Activated naive CD8-positive, alpha-beta T cell treated with anti-CD3 and anti-CD28 coated beads for 36 hours (primary cell): Measurements from ENCODE around the gene NFIL3. TPM values are rescaled to one million over a fixed set of nuclear protein-coding genes. Genes with fewer than 3 reads are reported as not detected.
"Not testable (repeated sequence)": the region's sequence is repeated elsewhere in the genome, so short reads cannot be mapped to it uniquely, and the experiment has no call there.

Experiments
- DNase-seq: peaks from one replicate; pipeline ENCODE4 v3.0.0; 2021
- H3K27ac Mint-ChIP-seq: one replicate; pipeline ENCODE4 v1.8.0; 2022; ENCODE audit warnings: mild to moderate bottlenecking, moderate library complexity, mixed read lengths
- H3K27me3 Mint-ChIP-seq: one replicate; pipeline ENCODE4 v1.8.0; 2022; ENCODE audit warnings: mild to moderate bottlenecking, mixed read lengths
- H3K36me3 Mint-ChIP-seq: one replicate; pipeline ENCODE4 v1.8.0; 2021; ENCODE audit warnings: mild to moderate bottlenecking, mixed read lengths
- H3K4me1 Mint-ChIP-seq: one replicate; pipeline ENCODE4 v1.8.0; 2021; ENCODE audit warnings: mixed read lengths
- H3K4me3 Mint-ChIP-seq: one replicate; pipeline ENCODE4 v1.8.0; 2022; ENCODE audit warnings: mild to moderate bottlenecking, moderate library complexity, mixed read lengths
- H3K9me3 Mint-ChIP-seq: one replicate; pipeline ENCODE4 v1.8.0; 2022; ENCODE audit warnings: mixed read lengths
- total RNA-seq, 2 experiments: library from RNA; stranded (reverse); gene quantifications; one replicate each; pipeline ENCODE4 v1.2.3, GENCODE V29; 2021

NFIL3 gene
- 10 to 100 TPM; 23.8 to 25.7 TPM for total RNA-seq

- Mint-ChIP-seq H3K4me1 (peaks cover 50% of the 10 kb centered on the region), H3K36me3 (peaks cover 8% of the 10 kb centered on the region), H3K27me3 (peaks cover 52% of the 10 kb centered on the region), H3K4me3 (peak within 1 kb of the TSS; percentile 99), H3K9me3 (no peaks in the 10 kb centered on the region), H3K27ac (peak within 1 kb of the TSS; percentile 77)
- peak; percentile 77 for DNase-seq
Observed at GRCh38 chr9:91423785-91424402, at the start of gene NFIL3. Gene NFIL3, minus strand, starts transcription at chr9:91423832. Its CDS starts 13,098 bp downstream, at chr9:91410734.

- H3K27me3 Mint-ChIP-seq = peaks cover 28% of the 10 kb centered on the region
- not testable (repeated sequence) for H3K36me3 Mint-ChIP-seq, H3K9me3 Mint-ChIP-seq, H3K4me3 Mint-ChIP-seq, H3K4me1 Mint-ChIP-seq, H3K27ac Mint-ChIP-seq, DNase-seq
Observed at GRCh38 chr9:91471524-91471923, 47.9 kb upstream of the NFIL3 start.

- Mint-ChIP-seq H3K27ac (no peak overlapping the region), H3K9me3 (peaks cover 15% of the 10 kb centered on the region)
Observed at GRCh38 chr9:91465420-91465819, 41.8 kb upstream of the NFIL3 start.

GRCh38 chr9:91458906-91459305 lies 35.3 kb upstream of the NFIL3 start:
- no peak for DNase-seq
- peaks cover 36% of the 10 kb centered on the region for H3K27me3 Mint-ChIP-seq
- H3K9me3 Mint-ChIP-seq = no peaks in the 10 kb centered on the region
- H3K27ac Mint-ChIP-seq = no peak overlapping the region
- no peaks in the 10 kb centered on the region for H3K36me3 Mint-ChIP-seq
- no peak overlapping the region for H3K4me3 Mint-ChIP-seq
- no peaks in the 10 kb centered on the region for H3K4me1 Mint-ChIP-seq

More at GRCh38 chr9:91465420-91465819, 41.8 kb upstream of the NFIL3 start:
- no peaks in the 10 kb centered on the region for H3K4me1 Mint-ChIP-seq
- no peak for DNase-seq
- peaks cover 30% of the 10 kb centered on the region for H3K27me3 Mint-ChIP-seq
- H3K4me3 Mint-ChIP-seq = no peak overlapping the region
- no peaks in the 10 kb centered on the region for H3K36me3 Mint-ChIP-seq

GRCh38 chr9:91452844-91453243 lies 29.2 kb upstream of the NFIL3 start:
- Mint-ChIP-seq H3K27ac (no peak overlapping the region), H3K36me3 (no peaks in the 10 kb centered on the region), H3K4me3 (no peak overlapping the region), H3K27me3 (peaks cover 22% of the 10 kb centered on the region), H3K4me1 (no peaks in the 10 kb centered on the region), H3K9me3 (no peaks in the 10 kb centered on the region)
- no peak for DNase-seq

GRCh38 chr9:91451431-91452270 lies 28.0 kb upstream of the NFIL3 start:
- no peaks in the 10 kb centered on the region for H3K9me3 Mint-ChIP-seq
- no peak overlapping the region for H3K4me3 Mint-ChIP-seq
- peaks cover 22% of the 10 kb centered on the region for H3K27me3 Mint-ChIP-seq
- H3K27ac Mint-ChIP-seq = no peak overlapping the region
- no peaks in the 10 kb centered on the region for H3K36me3 Mint-ChIP-seq
- no peak for DNase-seq
- no peaks in the 10 kb centered on the region for H3K4me1 Mint-ChIP-seq

- Mint-ChIP-seq H3K36me3 (peaks cover 2% of the 10 kb centered on the region), H3K4me1 (no peaks in the 10 kb centered on the region), H3K4me3 (no peak overlapping the region), H3K27ac (no peak overlapping the region), H3K27me3 (peaks cover 42% of the 10 kb centered on the region), H3K9me3 (peaks cover 8% of the 10 kb centered on the region)
- no peak for DNase-seq
Observed at GRCh38 chr9:91445135-91445534, 21.5 kb upstream of the NFIL3 start.

GRCh38 chr9:91443994-91444392 lies 20.4 kb upstream of the NFIL3 start:
- no peak overlapping the region for H3K27ac Mint-ChIP-seq
- H3K9me3 Mint-ChIP-seq = peaks cover 8% of the 10 kb centered on the region
- H3K4me1 Mint-ChIP-seq = no peaks in the 10 kb centered on the region
- H3K4me3 Mint-ChIP-seq = no peak overlapping the region
- no peak for DNase-seq
- peaks cover 49% of the 10 kb centered on the region for H3K27me3 Mint-ChIP-seq
- H3K36me3 Mint-ChIP-seq = peaks cover 2% of the 10 kb centered on the region

- no peak overlapping the region for H3K4me3 Mint-ChIP-seq
- H3K36me3 Mint-ChIP-seq = peaks cover 2% of the 10 kb centered on the region
- H3K27ac Mint-ChIP-seq = no peak overlapping the region
- H3K27me3 Mint-ChIP-seq = peaks cover 52% of the 10 kb centered on the region
- peaks cover 8% of the 10 kb centered on the region for H3K9me3 Mint-ChIP-seq
- no peak for DNase-seq
- no peaks in the 10 kb centered on the region for H3K4me1 Mint-ChIP-seq
Observed at GRCh38 chr9:91443321-91443993, 19.8 kb upstream of the NFIL3 start.

GRCh38 chr9:91436841-91437240 lies 13.2 kb upstream of the NFIL3 start:
- Mint-ChIP-seq H3K4me3 (no peak overlapping the region), H3K27me3 (peaks cover 64% of the 10 kb centered on the region), H3K27ac (no peak overlapping the region), H3K36me3 (no peaks in the 10 kb centered on the region), H3K9me3 (no peaks in the 10 kb centered on the region), H3K4me1 (no peaks in the 10 kb centered on the region)
- no peak for DNase-seq

GRCh38 chr9:91433180-91433579 lies 9.5 kb upstream of the NFIL3 start:
- peaks cover 2% of the 10 kb centered on the region for H3K4me1 Mint-ChIP-seq
- H3K27ac Mint-ChIP-seq = no peak overlapping the region
- DNase-seq = no peak
- no peaks in the 10 kb centered on the region for H3K36me3 Mint-ChIP-seq
- H3K27me3 Mint-ChIP-seq = peaks cover 36% of the 10 kb centered on the region
- H3K9me3 Mint-ChIP-seq = no peaks in the 10 kb centered on the region
- no peak overlapping the region for H3K4me3 Mint-ChIP-seq

- no peaks in the 10 kb centered on the region for H3K36me3 Mint-ChIP-seq
- no peak for DNase-seq
- H3K27ac Mint-ChIP-seq = no peak overlapping the region
- H3K4me1 Mint-ChIP-seq = peaks cover 5% of the 10 kb centered on the region
- H3K27me3 Mint-ChIP-seq = peaks cover 28% of the 10 kb centered on the region
- H3K9me3 Mint-ChIP-seq = no peaks in the 10 kb centered on the region
- no peak overlapping the region for H3K4me3 Mint-ChIP-seq
Observed at GRCh38 chr9:91431485-91431884, 7.9 kb upstream of the NFIL3 start.

GRCh38 chr9:91429501-91429900 lies 5.9 kb upstream of the NFIL3 start:
- Mint-ChIP-seq H3K36me3 (no peaks in the 10 kb centered on the region), H3K4me1 (peaks cover 25% of the 10 kb centered on the region), H3K27ac (no peak overlapping the region), H3K9me3 (no peaks in the 10 kb centered on the region), H3K4me3 (no peak overlapping the region), H3K27me3 (peaks cover 36% of the 10 kb centered on the region)
- no peak for DNase-seq

- H3K36me3 Mint-ChIP-seq = no peaks in the 10 kb centered on the region
- no peak overlapping the region for H3K4me3 Mint-ChIP-seq
- peaks cover 32% of the 10 kb centered on the region for H3K27me3 Mint-ChIP-seq
- no peaks in the 10 kb centered on the region for H3K9me3 Mint-ChIP-seq
- peaks cover 26% of the 10 kb centered on the region for H3K4me1 Mint-ChIP-seq
- DNase-seq = no peak
- H3K27ac Mint-ChIP-seq = no peak overlapping the region
Observed at GRCh38 chr9:91428927-91429351, 5.3 kb upstream of the NFIL3 start.

GRCh38 chr9:91428436-91428835 lies 4.8 kb upstream of the NFIL3 start:
- no peak for DNase-seq
- Mint-ChIP-seq H3K27ac (no peak overlapping the region), H3K27me3 (peaks cover 32% of the 10 kb centered on the region), H3K36me3 (no peaks in the 10 kb centered on the region), H3K4me3 (no peak overlapping the region), H3K9me3 (no peaks in the 10 kb centered on the region), H3K4me1 (peaks cover 26% of the 10 kb centered on the region)
